Stimulated activated naive B cell treated with anti-CD40 and anti-IgM and Interleukin-4, amounts not matched to agents 10 μg/mL and 1 μg/mL and 100 μg/mL, for 72 hours (primary cell): ENCODE results near the gene PLEKHG5.
"Not testable (repeated sequence)": the region's sequence is repeated elsewhere in the genome, so short reads cannot be mapped to it uniquely, and the experiment has no call there.

Experiments
- ATAC-seq, 2 donors: fragments of 150-1000 bp; cut with Tn5 transposase; replicated peaks; 2 replicates each; pipeline ENCODE4 v1.10.0; 2021; ENCODE audit warnings: moderate library complexity in 1 of 2
- DNase-seq: peaks from one replicate; pipeline ENCODE4 v3.0.0; 2021
- H3K27ac Mint-ChIP-seq: one replicate; pipeline ENCODE4 v1.8.0; 2022; ENCODE audit warnings: mild to moderate bottlenecking, mixed read lengths
- H3K27me3 Mint-ChIP-seq, 2 donors: one replicate each; pipeline ENCODE4 v1.8.0; 2022; ENCODE audit warnings: mixed read lengths in 2 of 2
- H3K36me3 Mint-ChIP-seq, 2 donors: one replicate each; pipeline ENCODE4 v1.8.0; 2022; ENCODE audit warnings: mixed read lengths in 2 of 2, mild to moderate bottlenecking in 1 of 2
- H3K4me1 Mint-ChIP-seq, 2 donors: one replicate each; pipeline ENCODE4 v1.8.0; 2022; ENCODE audit warnings: mixed read lengths in 2 of 2, mild to moderate bottlenecking in 1 of 2
- H3K4me3 Mint-ChIP-seq, 2 donors: one replicate each; pipeline ENCODE4 v1.8.0; 2022; ENCODE audit warnings: mild to moderate bottlenecking in 2 of 2, mixed read lengths in 2 of 2, moderate library complexity in 1 of 2
- H3K9me3 Mint-ChIP-seq, 2 donors: one replicate each; pipeline ENCODE4 v1.8.0; 2022; ENCODE audit warnings: mixed read lengths in 2 of 2, mild to moderate bottlenecking in 1 of 2

PLEKHG5 gene

DNA sequence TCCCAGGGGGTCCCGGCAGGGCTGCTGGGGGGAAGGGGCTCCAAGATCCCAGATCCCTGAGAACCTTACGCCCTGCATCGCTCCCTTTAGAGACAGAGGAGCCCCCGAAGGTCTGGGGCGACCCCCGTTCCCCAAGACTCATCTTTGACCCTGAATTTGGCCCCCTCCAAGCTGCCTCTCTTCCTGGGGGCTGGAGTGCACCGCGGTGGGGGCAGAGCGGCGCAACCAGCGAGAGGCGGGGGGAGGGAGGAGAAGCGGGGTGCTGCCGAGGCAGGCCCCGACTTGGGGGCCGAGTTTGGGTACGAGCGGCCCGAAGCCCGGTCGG lies 5.4 kb upstream of the PLEKHG5 start:
- H3K27ac Mint-ChIP-seq = no peak overlapping the region
- ATAC-seq (no peak), DNase-seq (no peak)
- no peaks in the 10 kb centered on the region for H3K9me3 Mint-ChIP-seq
- H3K4me1 Mint-ChIP-seq = peaks cover 3 to 22% of the 10 kb centered on the region in 2 donors
- peak overlapping the region; percentile 61 to 63 for H3K4me3 Mint-ChIP-seq
- H3K36me3 Mint-ChIP-seq = peaks cover 0 to 1% of the 10 kb centered on the region in 2 donors
- peaks cover 48 to 68% of the 10 kb centered on the region in 2 donors for H3K27me3 Mint-ChIP-seq

DNA sequence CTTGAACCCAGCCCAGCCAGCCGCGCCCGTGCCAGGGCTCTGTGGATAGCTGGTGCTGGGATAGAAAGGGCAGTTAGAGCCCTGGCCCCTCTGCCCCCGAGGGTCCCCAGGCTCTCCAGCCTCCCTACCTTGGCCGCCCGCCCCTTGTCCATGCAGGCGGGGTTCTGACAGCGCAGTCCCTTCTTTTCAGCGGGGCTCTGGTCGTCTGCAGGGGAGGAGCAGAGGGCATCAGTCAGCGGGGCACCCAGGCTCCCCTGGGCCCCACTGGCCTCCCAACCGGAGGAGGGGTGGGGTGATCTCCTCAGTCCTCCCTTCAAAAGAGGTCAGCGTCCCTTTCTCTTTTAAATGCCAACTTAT lies 4.9 kb upstream of the PLEKHG5 start:
- peaks cover 48 to 69% of the 10 kb centered on the region in 2 donors for H3K27me3 Mint-ChIP-seq
- peak overlapping the region in 1 of 2 donors; percentile 61 for H3K4me3 Mint-ChIP-seq
- peaks cover 0 to 1% of the 10 kb centered on the region in 2 donors for H3K36me3 Mint-ChIP-seq
- H3K27ac Mint-ChIP-seq = no peak overlapping the region
- no peak for ATAC-seq
- H3K9me3 Mint-ChIP-seq = no peaks in the 10 kb centered on the region
- H3K4me1 Mint-ChIP-seq = peaks cover 9 to 27% of the 10 kb centered on the region in 2 donors
- DNase-seq = no peak

DNA sequence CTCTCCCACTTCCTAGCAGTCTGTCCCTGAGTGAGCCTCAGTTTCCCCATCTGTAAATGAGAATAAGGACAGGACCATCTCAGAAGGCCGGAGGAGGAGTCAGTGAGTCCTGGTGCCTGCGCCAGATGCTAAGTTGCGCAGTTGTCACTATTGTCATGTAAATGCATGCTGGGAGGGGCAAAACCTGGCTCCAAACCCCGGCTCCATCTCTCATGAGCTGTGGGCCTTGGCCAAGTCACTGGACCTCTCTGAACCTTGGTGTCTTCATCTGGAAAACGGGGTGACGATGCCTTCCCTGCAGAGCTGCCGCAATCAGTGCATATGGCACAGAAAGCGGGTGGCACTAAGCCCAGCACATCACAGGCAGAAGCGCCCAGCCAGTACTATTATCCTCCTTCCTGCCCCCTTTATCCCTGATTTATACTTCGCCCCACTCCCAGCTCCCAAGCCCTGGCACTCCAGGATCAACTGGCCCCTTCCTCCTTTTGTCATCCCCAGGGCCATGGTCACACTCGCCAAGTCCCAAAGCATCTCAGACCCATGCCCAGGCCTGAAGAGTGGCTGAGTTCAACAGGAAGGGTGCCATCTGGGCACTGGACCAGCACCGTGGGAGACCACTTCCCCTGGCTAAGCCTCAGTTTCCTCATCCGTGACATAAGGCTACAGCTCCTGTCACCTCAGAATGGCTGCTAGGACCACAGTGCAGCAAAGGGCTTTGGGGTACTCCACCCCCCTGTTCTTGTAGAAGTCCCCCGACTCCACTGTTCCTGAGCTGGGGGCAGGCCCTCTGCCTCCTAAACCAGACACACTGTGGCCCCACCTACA lies 4.3 kb upstream of the PLEKHG5 start:
- Mint-ChIP-seq H3K27me3 (peaks cover 44 to 64% of the 10 kb centered on the region in 2 donors), H3K36me3 (no peaks in the 10 kb centered on the region), H3K9me3 (no peaks in the 10 kb centered on the region), H3K27ac (no peak overlapping the region), H3K4me3 (no peak overlapping the region), H3K4me1 (peaks cover 10 to 32% of the 10 kb centered on the region in 2 donors)
- DNase-seq (no peak), ATAC-seq (peak in 1 of 2 donors; percentile 9)

DNA sequence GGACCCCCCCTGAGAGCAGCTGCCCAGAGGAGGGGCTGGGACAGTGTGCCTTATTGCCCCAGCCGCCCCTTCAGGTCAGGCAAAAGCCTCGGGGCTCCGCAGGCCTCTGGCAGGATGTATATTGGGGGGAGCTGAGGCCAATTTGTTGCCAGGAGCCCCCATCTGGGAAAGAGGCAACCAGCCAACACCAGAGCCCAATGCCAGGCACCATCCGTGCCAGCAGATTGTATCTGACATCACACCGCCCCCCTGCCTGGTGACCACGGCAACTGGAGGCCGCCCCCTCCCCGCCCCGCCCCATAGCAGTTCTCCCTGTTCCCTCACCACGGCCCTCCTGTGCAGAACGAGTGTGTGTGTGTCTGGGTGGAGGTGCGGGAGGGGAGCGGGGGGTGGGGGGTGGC lies 3.6 kb upstream of the PLEKHG5 start:
- Mint-ChIP-seq H3K4me3 (no peak overlapping the region), H3K27ac (no peak overlapping the region), H3K9me3 (no peaks in the 10 kb centered on the region), H3K27me3 (peaks cover 37 to 56% of the 10 kb centered on the region in 2 donors), H3K4me1 (peaks cover 13 to 36% of the 10 kb centered on the region in 2 donors), H3K36me3 (no peaks in the 10 kb centered on the region)
- ATAC-seq (no peak), DNase-seq (no peak)

DNA sequence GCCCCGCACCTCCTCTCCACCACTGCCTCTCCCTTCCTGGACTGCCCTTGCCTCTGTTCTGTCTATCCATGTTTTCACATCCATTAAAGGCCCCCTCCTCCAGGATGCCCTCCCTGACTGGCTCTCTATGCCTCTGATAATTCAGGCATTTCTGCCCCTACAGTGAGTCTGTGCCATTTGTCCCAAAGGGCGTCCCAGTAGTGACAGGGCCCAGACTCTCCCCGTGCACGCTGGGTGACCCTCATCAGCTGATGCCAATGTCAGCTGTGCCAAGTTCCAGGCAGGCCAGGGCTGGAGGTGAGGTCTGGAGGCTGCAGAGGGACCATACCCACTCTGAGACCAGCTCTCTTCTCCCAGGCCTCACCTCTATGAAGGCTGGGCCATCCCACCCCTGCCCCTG lies 3.2 kb upstream of the PLEKHG5 start:
- ATAC-seq (no peak), DNase-seq (no peak)
- Mint-ChIP-seq H3K4me1 (peaks cover 13 to 39% of the 10 kb centered on the region in 2 donors), H3K9me3 (no peaks in the 10 kb centered on the region), H3K4me3 (no peak overlapping the region), H3K27me3 (peaks cover 34 to 52% of the 10 kb centered on the region in 2 donors), H3K27ac (no peak overlapping the region), H3K36me3 (no peaks in the 10 kb centered on the region)

DNA sequence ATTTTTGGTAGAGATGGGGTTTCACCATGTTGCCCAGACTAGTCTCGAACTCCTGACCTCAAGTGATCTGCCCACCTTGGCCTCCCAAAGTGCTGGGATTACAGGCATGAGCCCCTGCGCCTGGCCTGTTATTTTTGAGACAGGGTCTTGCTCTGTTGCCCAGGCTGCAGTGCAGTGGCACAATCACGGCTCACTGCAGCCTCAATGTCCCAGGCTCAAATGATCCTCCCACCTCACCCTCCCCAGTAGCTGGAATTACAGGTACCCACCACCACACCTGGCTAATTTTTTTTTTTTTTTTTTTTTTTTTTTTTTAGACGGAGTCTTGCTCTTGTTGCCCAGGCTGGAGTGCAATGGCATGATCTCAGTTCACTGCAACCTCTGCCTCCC lies 2.4 kb upstream of the PLEKHG5 start:
- peaks cover 27 to 44% of the 10 kb centered on the region in 2 donors for H3K27me3 Mint-ChIP-seq
- H3K4me3 Mint-ChIP-seq, DNase-seq, H3K36me3 Mint-ChIP-seq, H3K27ac Mint-ChIP-seq, ATAC-seq, H3K9me3 Mint-ChIP-seq: not testable (repeated sequence)
- peaks cover 13 to 39% of the 10 kb centered on the region in 2 donors for H3K4me1 Mint-ChIP-seq

DNA sequence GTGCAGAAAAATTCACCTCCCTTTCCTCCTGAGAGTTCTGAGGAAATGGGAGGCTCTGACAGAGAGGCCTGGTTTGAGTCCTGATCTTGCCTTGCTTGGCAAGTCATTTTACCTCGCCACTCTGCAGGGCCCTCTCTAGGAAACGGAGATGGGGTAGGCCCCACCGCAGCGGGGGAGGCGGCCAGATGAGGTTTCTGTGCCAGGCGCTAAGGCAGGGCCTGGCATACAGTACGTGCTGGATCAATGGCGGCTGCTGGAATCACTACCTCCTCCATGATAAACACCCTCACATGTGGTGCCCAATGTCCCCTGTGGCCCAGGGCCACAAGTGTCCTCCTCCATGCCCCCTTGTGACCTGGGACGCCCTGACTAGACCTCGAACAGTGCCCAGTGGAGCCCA lies 499 bp upstream of the PLEKHG5 start:
- peak overlapping the region; percentile 84 to 88 for H3K4me3 Mint-ChIP-seq
- no peaks in the 10 kb centered on the region for H3K36me3 Mint-ChIP-seq
- H3K27ac Mint-ChIP-seq = no peak overlapping the region
- ATAC-seq (no peak), DNase-seq (no peak)
- H3K9me3 Mint-ChIP-seq = no peaks in the 10 kb centered on the region
- H3K4me1 Mint-ChIP-seq = peaks cover 13 to 29% of the 10 kb centered on the region in 2 donors
- H3K27me3 Mint-ChIP-seq = peaks cover 21 to 44% of the 10 kb centered on the region in 2 donors

DNA sequence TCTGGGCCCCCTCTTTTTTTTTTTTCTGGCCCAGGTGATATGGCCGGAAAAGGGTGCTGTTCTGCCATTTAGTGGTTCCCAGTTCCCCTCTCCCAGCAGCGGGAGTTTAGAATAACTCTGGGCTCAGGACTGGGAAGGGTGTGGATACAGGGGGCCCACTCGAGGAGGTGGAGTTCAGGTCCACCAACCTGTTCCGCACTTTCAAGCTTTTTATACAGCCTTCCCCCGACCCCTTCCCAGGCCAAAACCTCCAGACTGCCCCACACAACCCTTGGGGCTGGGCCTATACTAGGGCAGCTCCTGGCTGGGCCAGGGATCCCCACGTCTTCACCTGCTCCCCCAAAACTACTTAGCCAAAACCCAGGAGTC lies 402 bp downstream of the PLEKHG5 start:
- no peak for ATAC-seq
- peaks cover 19 to 28% of the 10 kb centered on the region in 2 donors for H3K4me1 Mint-ChIP-seq
- DNase-seq = no peak
- H3K27me3 Mint-ChIP-seq = peaks cover 28 to 43% of the 10 kb centered on the region in 2 donors
- no peaks in the 10 kb centered on the region for H3K9me3 Mint-ChIP-seq
- H3K27ac Mint-ChIP-seq = no peak overlapping the region
- H3K4me3 Mint-ChIP-seq = peak overlapping the region; percentile 84 to 88
- H3K36me3 Mint-ChIP-seq = no peaks in the 10 kb centered on the region

DNA sequence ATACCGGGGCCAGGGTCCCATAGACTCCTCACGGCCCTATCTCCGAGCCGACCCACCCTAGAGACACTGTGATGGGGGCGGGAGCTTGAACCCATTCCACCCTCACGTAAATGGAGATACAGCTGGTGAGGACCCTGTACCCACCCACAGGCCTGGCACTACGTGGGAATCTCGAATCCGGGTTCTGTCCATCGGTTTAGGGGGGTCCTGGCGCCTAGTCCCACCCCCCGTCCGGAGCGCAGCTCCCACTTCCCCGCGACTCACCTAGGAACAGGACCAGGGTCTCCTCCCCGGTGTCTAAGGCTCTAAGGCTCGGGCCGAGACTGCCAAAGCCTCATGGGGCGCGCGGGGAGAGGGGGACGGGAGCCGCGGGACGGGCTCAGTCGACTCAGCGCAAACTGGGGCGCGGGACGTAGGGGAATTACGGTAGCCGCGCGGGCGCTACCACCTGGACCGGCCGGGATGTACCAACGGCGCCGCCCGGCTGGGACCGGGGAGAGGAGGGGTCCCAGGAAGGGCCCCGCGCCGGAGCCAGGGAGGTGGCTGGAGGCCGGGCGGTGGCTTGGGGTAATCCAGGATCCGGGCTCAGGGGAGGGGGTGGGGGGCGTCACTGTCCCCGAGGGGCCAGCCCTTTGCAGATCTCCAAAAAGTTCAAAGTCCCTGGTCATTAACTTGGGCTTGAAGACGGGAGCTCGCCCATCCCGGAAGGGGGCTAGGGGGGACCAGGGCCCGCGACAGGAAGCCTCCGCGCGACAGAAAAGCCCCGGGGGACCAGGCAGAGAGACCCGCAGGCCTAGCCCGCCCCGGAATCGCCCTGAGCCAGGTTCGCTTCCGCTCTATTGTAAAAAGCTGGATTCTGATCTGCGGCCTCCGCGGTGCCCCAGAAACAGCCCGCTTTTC lies 1.0 kb downstream of the PLEKHG5 start:
- Mint-ChIP-seq H3K4me1 (peaks cover 18 to 30% of the 10 kb centered on the region in 2 donors), H3K4me3 (peak overlapping the region; percentile 84 to 88), H3K36me3 (no peaks in the 10 kb centered on the region), H3K9me3 (no peaks in the 10 kb centered on the region), H3K27me3 (peaks cover 27 to 43% of the 10 kb centered on the region in 2 donors), H3K27ac (peak overlapping the region; percentile 65)
- peak; percentile 69 to 75 for ATAC-seq
- peak; percentile 52 for DNase-seq

DNA sequence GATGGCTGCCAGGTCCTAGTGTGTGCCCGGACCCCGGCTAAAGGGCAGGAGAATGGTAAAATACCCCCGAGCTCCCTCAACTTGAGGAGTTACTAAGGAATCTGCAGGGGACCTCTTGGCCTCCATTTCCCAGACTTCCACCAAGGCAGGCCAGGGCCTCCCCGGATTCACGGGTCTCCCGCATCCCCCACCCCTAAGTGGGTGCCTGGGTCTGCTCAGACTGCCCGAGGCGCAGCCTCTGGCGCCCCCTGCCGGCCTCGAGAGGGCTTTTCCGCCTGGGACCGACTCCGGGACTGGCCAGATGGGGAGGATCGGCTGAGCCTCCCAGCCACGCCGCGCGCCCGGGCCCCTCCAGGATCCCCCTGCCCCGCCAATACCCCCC lies 1.7 kb downstream of the PLEKHG5 start:
- Mint-ChIP-seq H3K4me1 (peaks cover 19 to 30% of the 10 kb centered on the region in 2 donors), H3K9me3 (no peaks in the 10 kb centered on the region), H3K4me3 (peak overlapping the region; percentile 84 to 88), H3K27ac (peak overlapping the region; percentile 65), H3K36me3 (no peaks in the 10 kb centered on the region), H3K27me3 (peaks cover 28 to 44% of the 10 kb centered on the region in 2 donors)
- ATAC-seq = peak; percentile 83 to 84
- peak; percentile 71 for DNase-seq

DNA sequence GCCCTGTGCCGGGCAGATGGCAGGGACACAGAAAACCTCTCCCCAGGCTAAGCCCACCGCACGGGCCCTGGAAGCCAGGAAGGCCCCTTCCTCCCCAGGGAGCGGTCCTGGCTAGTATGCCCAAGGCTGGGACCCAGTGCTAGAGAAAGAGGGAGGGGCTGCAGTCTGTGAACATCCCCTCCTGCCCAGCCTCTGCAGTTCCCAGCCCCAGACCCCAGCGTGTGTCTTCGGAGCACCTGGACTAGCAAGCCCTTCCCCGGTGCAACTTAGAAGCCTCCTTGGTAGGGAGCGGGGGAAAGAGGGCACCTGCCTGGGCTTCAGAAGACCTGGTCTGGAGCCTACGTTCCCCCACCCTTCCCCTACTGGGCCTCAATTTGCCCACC lies 2.1 kb downstream of the PLEKHG5 start:
- peaks cover 29 to 44% of the 10 kb centered on the region in 2 donors for H3K27me3 Mint-ChIP-seq
- no peak overlapping the region for H3K4me3 Mint-ChIP-seq
- H3K9me3 Mint-ChIP-seq = no peaks in the 10 kb centered on the region
- ATAC-seq = no peak
- no peak for DNase-seq
- peaks cover 20 to 30% of the 10 kb centered on the region in 2 donors for H3K4me1 Mint-ChIP-seq
- H3K36me3 Mint-ChIP-seq = no peaks in the 10 kb centered on the region
- H3K27ac Mint-ChIP-seq = no peak overlapping the region

DNA sequence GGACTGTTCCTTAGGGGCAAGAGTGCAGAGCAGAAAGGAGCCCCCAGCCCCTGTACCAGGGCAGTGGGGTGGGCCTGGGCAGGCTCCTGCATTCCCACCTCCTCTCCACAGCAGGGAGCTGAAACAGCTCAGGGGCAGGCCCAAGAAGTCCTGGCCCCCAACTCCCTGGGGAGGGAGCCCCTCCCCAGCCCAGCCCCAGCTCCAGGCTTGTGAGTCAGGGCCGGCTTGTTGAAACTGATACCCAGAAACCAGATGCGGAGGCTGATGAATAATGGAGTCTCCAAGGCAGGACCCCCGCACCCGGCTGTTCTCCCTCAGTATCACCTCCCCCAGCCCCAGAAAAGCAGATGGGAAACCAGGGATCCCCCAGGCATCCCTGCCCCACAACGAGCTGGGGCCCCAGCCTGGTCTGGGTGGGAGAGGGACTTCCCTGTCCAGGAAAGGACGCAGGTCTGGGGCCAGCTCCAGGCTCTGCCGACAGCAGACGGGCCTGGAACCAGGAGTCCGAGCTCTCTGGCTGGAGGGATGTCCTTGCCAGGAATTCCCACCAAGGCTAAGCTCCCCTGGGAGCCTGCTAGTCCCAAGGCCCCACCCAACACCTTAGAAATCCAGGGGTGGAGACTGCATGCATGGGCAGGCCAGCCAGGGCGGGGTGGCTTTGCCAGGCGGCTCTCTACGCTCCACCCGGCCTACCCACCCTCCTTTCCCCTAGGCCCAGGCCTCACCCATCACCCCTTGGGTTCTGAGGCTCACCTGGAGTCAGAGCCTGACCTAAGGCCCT lies 2.7 kb downstream of the PLEKHG5 start:
- no peak overlapping the region for H3K4me3 Mint-ChIP-seq
- peaks cover 20 to 30% of the 10 kb centered on the region in 2 donors for H3K4me1 Mint-ChIP-seq
- H3K27me3 Mint-ChIP-seq = peaks cover 30 to 48% of the 10 kb centered on the region in 2 donors
- no peak for DNase-seq
- no peak for ATAC-seq
- H3K36me3 Mint-ChIP-seq = no peaks in the 10 kb centered on the region
- peak overlapping the region; percentile 6 for H3K27ac Mint-ChIP-seq
- no peaks in the 10 kb centered on the region for H3K9me3 Mint-ChIP-seq

DNA sequence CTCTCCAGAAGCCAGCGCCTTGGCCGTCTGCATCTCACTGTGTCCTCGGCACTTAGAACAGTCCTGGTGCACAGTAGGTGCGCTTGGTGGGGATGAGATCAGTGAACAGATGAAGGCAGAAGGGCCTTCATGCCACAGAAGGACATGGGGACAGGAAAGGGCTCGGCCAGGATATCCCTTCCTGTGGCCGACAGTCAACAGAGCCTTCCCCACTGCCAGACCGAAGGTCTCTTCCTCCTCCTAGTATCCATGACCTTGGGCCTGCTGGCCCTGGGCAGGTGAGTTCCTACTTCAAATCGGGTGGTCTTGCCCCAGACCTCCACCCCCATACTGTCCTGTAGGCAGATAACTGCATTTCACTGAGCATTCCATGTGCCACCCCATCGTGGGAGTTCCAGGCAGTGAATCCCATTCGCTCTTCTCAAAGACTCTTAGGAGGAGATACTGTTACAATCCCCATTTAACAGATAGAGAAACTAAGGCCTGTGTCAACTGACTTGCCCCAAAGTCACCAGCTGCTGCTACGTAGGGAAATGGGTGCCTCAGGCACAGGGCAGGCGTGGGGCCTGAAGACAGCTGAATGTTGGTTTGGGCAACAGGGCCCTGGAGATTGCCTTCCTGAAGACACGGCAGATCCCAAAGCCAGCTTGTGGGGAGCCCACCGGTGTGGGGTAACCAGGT lies 3.5 kb downstream of the PLEKHG5 start:
- DNase-seq = no peak
- H3K36me3 Mint-ChIP-seq = no peaks in the 10 kb centered on the region
- no peak overlapping the region for H3K4me3 Mint-ChIP-seq
- H3K4me1 Mint-ChIP-seq = peaks cover 20 to 30% of the 10 kb centered on the region in 2 donors
- H3K9me3 Mint-ChIP-seq = no peaks in the 10 kb centered on the region
- H3K27ac Mint-ChIP-seq = no peak overlapping the region
- ATAC-seq = no peak
- H3K27me3 Mint-ChIP-seq = peaks cover 32 to 56% of the 10 kb centered on the region in 2 donors
